HEK293 (cell line): ENCODE data around the gene CTPS2.

Experiments
- GLIS1 ChIP-seq: fragments of 450-650 bp; formaldehyde crosslinking; IDR thresholded peaks from 2 replicates; pipeline ENCODE4 v1.5.1; 2016; ENCODE audit warnings: missing biosample characterization, missing genetic modification characterization
- KLF9 ChIP-seq: fragments of 450-650 bp; formaldehyde crosslinking; IDR thresholded peaks from 2 replicates; pipeline ENCODE4 v1.5.1; 2016; ENCODE audit warnings: missing biosample characterization, missing genetic modification characterization, low read depth
- SETDB1 ChIP-seq: IDR thresholded peaks from one replicate; pipeline ENCODE4 v1.6.1; 2017; ENCODE audit warnings: mild to moderate bottlenecking, low read length, moderate library complexity, mixed read lengths; ENCODE audit not compliant: insufficient read length
- ZNF501 ChIP-seq: fragments of 450-650 bp; formaldehyde crosslinking; IDR thresholded peaks from 2 replicates; pipeline ENCODE4 v1.5.1; 2016; ENCODE audit warnings: missing biosample characterization, missing genetic modification characterization
- TF ChIP-seq, protein P1 (sequence below): fragments of 450-650 bp; formaldehyde crosslinking; IDR thresholded peaks from 2 replicates; pipeline ENCODE4 v1.5.1; 2016; ENCODE audit warnings: missing biosample characterization, missing genetic modification characterization, low read depth
- TF ChIP-seq, protein P2 (sequence below): fragments of 450-650 bp; formaldehyde crosslinking; IDR thresholded peaks from 2 replicates; pipeline ENCODE4 v1.5.1; 2016; ENCODE audit warnings: missing biosample characterization, missing genetic modification characterization
- TF ChIP-seq, protein P3 (sequence below): fragments of 450-650 bp; formaldehyde crosslinking; IDR thresholded peaks from 2 replicates; pipeline ENCODE4 v1.5.1; 2016; ENCODE audit warnings: missing biosample characterization, missing genetic modification characterization, borderline replicate concordance

DNA sequence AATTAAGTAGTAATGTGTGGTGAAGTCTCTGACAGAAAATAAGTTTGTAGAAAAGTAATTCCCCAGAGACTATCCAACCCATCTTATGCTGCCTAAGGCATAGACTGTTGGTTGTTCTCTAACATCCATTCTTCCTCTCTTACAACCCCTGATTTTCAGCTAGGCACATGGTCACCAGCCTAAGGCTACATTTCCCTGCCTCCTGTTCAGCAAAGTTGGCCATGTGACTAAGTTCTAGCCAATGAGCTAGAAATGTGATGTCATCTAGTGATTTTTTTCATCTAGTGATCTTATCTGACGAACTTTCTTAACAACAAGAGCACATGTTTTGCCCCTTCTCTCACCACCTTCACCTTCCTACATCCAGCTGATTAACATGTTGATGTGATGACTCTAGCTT, 164.8 kb downstream of the CTPS2 start:
- TF ChIP-seq, protein P1, sequence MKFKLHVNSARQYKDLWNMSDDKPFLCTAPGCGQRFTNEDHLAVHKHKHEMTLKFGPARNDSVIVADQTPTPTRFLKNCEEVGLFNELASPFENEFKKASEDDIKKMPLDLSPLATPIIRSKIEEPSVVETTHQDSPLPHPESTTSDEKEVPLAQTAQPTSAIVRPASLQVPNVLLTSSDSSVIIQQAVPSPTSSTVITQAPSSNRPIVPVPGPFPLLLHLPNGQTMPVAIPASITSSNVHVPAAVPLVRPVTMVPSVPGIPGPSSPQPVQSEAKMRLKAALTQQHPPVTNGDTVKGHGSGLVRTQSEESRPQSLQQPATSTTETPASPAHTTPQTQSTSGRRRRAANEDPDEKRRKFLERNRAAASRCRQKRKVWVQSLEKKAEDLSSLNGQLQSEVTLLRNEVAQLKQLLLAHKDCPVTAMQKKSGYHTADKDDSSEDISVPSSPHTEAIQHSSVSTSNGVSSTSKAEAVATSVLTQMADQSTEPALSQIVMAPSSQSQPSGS (tag by site-specific recombination), result no peak
- TF ChIP-seq, protein P2, sequence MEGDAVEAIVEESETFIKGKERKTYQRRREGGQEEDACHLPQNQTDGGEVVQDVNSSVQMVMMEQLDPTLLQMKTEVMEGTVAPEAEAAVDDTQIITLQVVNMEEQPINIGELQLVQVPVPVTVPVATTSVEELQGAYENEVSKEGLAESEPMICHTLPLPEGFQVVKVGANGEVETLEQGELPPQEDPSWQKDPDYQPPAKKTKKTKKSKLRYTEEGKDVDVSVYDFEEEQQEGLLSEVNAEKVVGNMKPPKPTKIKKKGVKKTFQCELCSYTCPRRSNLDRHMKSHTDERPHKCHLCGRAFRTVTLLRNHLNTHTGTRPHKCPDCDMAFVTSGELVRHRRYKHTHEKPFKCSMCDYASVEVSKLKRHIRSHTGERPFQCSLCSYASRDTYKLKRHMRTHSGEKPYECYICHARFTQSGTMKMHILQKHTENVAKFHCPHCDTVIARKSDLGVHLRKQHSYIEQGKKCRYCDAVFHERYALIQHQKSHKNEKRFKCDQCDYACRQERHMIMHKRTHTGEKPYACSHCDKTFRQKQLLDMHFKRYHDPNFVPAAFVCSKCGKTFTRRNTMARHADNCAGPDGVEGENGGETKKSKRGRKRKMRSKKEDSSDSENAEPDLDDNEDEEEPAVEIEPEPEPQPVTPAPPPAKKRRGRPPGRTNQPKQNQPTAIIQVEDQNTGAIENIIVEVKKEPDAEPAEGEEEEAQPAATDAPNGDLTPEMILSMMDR (tag by site-specific recombination), result no peak
- no peak for TF ChIP-seq ZNF501
- TF ChIP-seq, protein P3, sequence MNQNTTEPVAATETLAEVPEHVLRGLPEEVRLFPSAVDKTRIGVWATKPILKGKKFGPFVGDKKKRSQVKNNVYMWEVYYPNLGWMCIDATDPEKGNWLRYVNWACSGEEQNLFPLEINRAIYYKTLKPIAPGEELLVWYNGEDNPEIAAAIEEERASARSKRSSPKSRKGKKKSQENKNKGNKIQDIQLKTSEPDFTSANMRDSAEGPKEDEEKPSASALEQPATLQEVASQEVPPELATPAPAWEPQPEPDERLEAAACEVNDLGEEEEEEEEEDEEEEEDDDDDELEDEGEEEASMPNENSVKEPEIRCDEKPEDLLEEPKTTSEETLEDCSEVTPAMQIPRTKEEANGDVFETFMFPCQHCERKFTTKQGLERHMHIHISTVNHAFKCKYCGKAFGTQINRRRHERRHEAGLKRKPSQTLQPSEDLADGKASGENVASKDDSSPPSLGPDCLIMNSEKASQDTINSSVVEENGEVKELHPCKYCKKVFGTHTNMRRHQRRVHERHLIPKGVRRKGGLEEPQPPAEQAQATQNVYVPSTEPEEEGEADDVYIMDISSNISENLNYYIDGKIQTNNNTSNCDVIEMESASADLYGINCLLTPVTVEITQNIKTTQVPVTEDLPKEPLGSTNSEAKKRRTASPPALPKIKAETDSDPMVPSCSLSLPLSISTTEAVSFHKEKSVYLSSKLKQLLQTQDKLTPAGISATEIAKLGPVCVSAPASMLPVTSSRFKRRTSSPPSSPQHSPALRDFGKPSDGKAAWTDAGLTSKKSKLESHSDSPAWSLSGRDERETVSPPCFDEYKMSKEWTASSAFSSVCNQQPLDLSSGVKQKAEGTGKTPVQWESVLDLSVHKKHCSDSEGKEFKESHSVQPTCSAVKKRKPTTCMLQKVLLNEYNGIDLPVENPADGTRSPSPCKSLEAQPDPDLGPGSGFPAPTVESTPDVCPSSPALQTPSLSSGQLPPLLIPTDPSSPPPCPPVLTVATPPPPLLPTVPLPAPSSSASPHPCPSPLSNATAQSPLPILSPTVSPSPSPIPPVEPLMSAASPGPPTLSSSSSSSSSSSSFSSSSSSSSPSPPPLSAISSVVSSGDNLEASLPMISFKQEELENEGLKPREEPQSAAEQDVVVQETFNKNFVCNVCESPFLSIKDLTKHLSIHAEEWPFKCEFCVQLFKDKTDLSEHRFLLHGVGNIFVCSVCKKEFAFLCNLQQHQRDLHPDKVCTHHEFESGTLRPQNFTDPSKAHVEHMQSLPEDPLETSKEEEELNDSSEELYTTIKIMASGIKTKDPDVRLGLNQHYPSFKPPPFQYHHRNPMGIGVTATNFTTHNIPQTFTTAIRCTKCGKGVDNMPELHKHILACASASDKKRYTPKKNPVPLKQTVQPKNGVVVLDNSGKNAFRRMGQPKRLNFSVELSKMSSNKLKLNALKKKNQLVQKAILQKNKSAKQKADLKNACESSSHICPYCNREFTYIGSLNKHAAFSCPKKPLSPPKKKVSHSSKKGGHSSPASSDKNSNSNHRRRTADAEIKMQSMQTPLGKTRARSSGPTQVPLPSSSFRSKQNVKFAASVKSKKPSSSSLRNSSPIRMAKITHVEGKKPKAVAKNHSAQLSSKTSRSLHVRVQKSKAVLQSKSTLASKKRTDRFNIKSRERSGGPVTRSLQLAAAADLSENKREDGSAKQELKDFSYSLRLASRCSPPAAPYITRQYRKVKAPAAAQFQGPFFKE (tag by site-specific recombination), result no peak
- no peak for TF ChIP-seq SETDB1
- TF ChIP-seq GLIS1 (tag by site-specific recombination), result no peak
- no peak for TF ChIP-seq KLF9 (tag by site-specific recombination)
